GM18526 (cell line): ENCODE results near the gene METAP2.

ENCODE experiments used
- POLR2A ChIP-seq: IDR thresholded peaks from 3 replicates; pipeline ENCODE4 v1.6.1; 2011; ENCODE audit not compliant: insufficient read length; ENCODE audit errors: extremely low read depth

METAP2 gene

DNA sequence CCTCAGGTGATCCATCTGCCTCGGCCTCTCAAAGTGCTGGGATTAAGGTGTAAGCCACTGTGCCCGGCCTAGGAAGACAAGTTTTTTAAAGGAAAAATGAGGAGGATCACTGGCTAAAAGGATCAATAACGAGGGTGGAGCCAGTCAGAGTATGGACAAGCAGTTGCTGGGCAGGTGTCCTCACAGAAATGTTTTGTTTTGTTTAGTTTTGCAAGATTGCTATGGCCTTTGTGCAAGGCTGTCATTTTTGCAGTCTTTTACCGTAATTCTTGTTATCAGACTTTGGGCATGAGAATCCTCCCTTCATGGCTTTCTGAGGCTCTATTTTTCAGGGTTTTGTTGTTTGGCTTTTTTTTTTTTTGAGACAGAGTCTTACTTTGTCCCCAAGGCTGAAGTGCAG lies 11.9 kb upstream of the METAP2 start:
- TF ChIP-seq POLR2A = no peak

DNA sequence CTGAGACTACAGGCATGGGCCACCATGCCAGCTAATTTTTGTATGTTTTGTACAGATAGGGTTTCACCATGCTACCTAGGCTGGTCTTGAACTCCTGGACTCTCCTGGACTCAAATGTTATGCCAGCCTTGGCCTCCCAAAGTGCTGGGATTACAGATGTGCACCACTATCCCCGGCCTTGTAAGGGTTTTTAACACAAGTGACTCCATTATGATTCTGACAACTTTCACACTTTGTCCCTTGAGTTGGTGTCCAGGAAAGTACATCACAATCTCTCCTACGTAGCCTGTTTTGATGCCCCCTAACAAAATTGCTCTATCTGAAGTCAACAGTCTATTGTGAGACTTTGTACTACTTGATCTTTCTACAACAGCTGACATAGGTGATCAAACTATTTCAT lies 11.4 kb upstream of the METAP2 start:
- no peak for TF ChIP-seq POLR2A

GRCh38 chr12:95463050-95463449 lies 10.9 kb upstream of the METAP2 start:
- TF ChIP-seq POLR2A = no peak

DNA sequence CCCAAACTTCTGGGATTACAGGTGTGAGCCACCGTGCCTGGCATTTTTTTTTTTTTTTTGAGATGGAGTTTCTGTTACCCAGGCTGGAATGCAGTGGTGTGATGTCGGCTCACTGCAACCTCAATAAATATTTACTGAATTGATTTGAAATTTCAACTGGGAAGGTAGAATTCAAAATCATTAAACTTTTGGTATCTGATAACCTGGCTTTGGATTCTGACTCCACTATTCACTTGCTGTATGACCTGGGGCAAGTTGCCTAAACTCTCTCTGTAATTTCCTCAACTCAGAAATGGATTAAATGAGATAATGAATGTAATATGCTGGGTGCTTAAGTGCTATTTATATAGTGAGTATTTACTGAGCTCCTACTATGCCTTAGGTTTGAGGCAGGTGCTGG lies 8.7 kb upstream of the METAP2 start:
- no peak for TF ChIP-seq POLR2A

DNA sequence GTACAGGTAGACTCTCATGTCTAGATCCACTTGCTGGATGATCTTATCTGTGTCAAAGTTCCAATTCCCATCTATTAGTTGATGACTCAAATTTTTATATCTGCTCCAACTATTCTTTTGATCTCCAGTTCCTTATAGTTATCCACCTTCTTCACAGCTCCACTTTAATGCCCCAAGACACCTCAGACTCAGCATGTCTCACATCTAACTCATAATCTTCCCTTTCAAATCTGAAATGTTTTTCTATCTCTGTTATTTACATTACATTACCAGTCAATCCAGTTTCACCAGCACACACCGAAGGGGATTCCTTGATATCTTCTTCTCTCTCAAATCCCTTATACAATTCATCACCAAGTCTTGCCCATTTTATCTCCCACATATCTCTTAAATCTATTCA lies 3.7 kb upstream of the METAP2 start:
- TF ChIP-seq POLR2A = no peak

- TF ChIP-seq POLR2A = no peak
These were observed 595 bp upstream of the METAP2 start for GRCh38 chr12:95473231-95473883.

GRCh38 chr12:95474660-95474958 lies 657 bp downstream of the METAP2 start:
- no peak for TF ChIP-seq POLR2A

- no peak for TF ChIP-seq POLR2A
These were observed 6.3 kb downstream of the METAP2 start for GRCh38 chr12:95480230-95480629.

DNA sequence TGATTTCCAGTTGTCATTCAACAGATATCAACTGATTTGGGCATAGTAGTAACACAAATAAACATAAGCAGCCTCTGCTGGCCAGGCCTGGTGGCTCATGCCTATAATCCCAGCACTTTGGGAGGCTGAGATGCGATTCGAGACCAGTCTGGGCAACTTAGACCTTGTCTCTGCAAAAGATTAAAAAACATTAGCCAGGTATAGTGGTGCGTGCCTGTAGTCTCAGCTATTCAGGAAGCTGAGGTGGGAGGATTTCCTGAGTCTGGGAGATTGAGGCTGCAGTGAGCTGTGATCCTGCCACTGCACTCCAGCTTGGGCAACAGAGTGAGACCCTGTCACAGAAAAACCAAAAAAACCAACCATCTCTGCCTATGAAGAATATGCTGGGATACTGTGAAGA lies 7.1 kb downstream of the METAP2 start:
- TF ChIP-seq POLR2A = no peak

DNA sequence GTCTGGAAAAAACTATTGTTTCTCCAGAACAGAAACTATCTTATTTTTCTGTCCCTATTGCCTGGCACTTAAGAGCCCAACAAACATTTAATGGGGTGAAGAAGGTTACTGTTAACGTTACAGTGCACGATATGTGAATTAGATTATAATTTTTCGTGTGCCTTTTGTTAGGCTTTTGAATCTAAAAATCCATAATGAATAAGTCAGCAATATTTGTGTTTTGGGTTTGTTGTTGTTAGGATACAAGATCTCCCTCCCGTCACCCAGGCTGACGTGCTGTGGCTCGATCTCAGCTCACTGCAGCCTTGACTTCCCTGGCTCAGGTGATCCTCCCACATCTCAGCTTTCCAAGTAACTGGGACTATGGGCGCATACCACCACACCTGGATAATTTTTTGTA lies 7.9 kb downstream of the METAP2 start:
- TF ChIP-seq POLR2A = no peak

DNA sequence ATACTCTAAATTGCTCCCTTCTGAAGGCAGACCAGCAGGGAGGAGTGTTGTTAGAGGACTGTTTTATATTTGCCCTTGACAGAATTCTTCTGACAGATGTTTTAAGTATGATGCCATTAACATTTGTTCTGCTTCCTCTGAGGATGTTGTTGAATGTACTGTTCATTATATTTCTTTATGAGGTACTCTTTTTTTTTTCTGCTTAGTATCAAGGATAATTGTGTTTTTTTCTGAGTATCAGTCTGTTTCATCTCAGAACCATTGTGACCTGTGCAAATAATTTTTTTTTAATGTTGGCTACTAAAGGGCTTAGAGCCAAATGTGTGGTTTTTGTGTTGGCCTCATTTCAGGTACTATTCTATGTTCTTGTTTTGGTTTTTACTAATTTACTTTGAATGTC lies 10.6 kb downstream of the METAP2 start:
- no peak for TF ChIP-seq POLR2A

DNA sequence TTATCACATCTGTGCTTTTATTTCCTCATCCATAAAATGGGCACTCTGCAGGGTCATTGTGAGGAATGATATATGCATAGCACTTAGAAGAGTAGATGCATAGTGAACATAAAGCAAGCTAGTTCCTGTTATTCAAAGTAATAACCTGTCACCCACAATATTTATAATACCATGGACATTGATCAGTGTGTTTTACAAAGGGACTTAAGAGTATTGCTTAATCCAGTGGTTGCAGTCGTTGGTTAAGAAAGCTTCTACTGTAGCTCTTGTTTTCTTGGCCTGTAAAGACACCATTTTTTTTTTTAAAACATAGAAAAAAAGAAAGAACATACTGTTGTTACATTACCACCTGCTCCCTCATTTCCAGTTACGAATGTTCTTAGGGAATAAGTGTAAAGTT lies 13.1 kb downstream of the METAP2 start:
- TF ChIP-seq POLR2A = no peak

- no peak for TF ChIP-seq POLR2A
These were observed 18.5 kb downstream of the METAP2 start for GRCh38 chr12:95492462-95492861.

DNA sequence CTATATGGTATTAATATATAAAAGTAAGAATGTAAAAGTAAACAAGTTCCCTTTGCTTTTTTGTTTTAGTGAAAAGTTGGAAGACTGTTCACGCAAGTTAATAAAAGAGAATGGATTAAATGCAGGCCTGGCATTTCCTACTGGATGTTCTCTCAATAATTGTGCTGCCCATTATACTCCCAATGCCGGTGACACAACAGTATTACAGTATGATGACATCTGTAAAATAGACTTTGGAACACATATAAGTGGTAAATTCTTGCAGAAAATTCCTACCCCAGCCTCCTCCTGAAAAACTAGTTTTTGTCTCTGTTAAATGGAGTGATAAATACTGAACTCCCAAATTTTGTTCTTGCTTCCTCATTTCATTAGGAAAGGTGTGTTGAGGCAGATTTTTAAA lies 20.9 kb downstream of the METAP2 start:
- TF ChIP-seq POLR2A = no peak

- TF ChIP-seq POLR2A = no peak
These were observed 21.5 kb downstream of the METAP2 start for GRCh38 chr12:95495433-95495832.

DNA sequence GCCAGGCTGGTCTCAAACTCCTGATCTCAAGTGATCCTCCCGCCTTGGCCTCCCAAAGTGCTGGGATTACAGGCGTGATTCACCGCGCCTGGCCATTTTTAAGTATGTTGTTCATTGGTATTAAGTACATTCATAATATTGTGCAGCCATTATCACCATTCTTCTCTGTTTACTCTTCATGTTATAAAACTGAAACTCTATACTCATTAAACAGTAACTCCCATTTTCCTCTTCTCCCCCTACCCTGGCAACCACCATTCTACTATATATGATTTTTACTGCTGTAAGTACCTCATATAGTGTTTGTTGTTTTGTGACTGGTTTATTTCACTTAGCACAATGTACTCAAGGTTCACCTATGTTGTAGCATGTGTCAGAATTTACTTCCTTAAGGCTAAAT lies 23.1 kb downstream of the METAP2 start:
- no peak for TF ChIP-seq POLR2A

DNA sequence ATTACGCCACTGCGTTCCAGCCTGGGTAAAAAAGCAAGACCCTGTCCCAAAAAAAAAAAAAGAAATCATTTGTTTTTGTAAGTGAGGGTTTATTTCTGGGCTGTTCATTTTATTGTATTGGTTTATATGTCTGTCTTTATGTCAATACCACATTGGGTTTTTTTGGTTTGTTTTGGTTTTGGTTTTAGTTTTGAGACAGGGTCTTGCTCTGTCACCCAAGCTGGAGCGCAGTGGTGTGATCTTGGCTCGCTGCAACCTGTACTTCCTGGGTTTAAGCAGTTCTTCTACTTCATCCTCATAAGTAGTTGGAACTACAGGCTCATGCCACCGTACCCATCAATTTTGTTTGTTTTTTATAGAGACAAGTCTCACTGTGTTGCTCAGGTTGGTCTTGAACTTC lies 25.0 kb downstream of the METAP2 start:
- TF ChIP-seq POLR2A = no peak

GRCh38 chr12:95499772-95500171 lies 25.8 kb downstream of the METAP2 start:
- no peak for TF ChIP-seq POLR2A

DNA sequence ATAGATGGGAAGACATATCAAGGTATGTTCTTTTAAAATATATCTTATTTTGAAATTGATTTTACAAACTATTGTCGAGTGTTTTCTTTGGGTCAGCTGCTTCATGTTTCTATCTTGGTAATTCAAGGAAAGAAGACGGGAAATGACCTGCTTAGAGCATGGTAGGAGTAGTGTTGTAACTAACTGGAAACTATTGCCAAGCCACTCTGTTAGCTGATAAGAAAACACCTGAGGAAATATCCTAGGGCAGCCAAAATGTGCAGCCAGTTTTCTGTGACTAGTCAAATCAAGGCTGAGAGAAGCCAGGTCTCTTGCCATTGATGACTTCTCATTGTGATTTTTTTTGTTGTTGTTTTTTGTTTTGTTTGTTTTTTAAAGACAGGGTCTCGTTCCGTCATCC lies 30.2 kb downstream of the METAP2 start:
- TF ChIP-seq POLR2A = no peak

DNA sequence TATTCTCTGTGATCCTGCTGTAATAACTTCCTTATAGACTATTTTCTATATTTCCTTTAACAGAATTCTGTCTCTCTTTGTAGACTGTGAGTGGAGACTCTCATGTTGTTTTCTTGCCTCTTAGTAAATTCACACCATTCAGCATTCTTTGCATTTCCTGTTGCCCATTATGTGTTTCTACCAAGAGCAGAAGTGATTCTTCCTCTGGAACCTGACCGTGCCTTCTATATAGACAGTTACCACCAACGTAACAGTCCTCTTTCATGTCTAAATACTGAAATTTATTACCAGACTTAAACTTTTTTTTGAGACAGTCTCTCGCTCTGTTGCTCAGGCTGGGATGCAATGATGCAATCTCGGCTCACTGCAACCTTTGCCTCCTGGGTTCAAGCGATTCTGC lies 31.1 kb downstream of the METAP2 start:
- TF ChIP-seq POLR2A = no peak
